Epithelial cell of esophagus (primary cell): ENCODE results near the gene SIGLEC15.
A peak's percentile ranks its signal among the peaks of the same experiment; 100 is the strongest.
"Not testable (repeated sequence)": the region's sequence is repeated elsewhere in the genome, so short reads cannot be mapped to it uniquely, and the experiment has no call there.

Source experiments
- DNase-seq: peaks from one replicate; pipeline ENCODE4 v3.0.0; 2010; ENCODE audit warnings: low read depth
- H3K4me3 ChIP-seq: 2 replicates; pipeline ENCODE4 v1.5.1; 2011; ENCODE audit warnings: mild to moderate bottlenecking, low read length, control low read depth
- TF ChIP-seq, protein P1 (sequence below): IDR thresholded peaks from 2 replicates; pipeline ENCODE4 v1.5.1; 2011; ENCODE audit warnings: low read depth, mild to moderate bottlenecking, low read length, control low read depth, inconsistent platforms; ENCODE audit not compliant: insufficient read depth; ENCODE audit errors: missing control alignments

Gene SIGLEC15

DNA sequence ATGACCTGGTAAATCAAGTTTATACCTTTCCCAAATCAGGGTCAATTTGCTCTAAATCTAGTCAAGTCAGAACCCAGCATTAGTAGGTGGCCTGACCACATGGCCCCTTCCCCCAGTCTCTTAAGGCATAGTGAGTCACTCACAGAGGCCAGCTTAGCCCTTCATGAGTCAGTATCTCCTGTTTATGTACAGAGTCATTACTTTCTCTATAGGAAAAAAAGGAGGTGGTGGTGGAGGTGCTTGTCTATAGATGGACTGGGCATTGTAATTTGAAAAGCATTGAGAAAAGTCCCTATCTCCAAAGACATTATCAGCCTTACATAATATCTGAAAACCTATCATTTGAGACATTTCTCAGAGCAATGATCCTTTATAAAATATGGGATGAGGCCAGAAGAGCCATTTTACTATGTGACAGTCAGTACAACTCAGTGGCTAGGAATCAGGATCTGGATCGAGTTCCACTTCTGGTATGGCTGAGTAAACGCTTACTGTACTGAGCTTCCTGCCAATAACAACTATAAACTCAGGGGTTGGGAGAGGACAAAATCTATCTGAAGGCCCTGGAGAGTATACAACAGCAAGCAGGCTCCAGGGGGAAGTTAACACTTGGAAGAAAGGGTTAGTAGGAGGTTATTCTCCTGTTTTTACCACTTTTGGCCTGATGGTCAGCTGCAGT is 22.5 kb upstream of the SIGLEC15 start:
- H3K4me3 ChIP-seq: no peak overlapping the region
- TF ChIP-seq, protein P1, sequence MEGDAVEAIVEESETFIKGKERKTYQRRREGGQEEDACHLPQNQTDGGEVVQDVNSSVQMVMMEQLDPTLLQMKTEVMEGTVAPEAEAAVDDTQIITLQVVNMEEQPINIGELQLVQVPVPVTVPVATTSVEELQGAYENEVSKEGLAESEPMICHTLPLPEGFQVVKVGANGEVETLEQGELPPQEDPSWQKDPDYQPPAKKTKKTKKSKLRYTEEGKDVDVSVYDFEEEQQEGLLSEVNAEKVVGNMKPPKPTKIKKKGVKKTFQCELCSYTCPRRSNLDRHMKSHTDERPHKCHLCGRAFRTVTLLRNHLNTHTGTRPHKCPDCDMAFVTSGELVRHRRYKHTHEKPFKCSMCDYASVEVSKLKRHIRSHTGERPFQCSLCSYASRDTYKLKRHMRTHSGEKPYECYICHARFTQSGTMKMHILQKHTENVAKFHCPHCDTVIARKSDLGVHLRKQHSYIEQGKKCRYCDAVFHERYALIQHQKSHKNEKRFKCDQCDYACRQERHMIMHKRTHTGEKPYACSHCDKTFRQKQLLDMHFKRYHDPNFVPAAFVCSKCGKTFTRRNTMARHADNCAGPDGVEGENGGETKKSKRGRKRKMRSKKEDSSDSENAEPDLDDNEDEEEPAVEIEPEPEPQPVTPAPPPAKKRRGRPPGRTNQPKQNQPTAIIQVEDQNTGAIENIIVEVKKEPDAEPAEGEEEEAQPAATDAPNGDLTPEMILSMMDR: no peak
- peak; percentile 98 for DNase-seq

DNA sequence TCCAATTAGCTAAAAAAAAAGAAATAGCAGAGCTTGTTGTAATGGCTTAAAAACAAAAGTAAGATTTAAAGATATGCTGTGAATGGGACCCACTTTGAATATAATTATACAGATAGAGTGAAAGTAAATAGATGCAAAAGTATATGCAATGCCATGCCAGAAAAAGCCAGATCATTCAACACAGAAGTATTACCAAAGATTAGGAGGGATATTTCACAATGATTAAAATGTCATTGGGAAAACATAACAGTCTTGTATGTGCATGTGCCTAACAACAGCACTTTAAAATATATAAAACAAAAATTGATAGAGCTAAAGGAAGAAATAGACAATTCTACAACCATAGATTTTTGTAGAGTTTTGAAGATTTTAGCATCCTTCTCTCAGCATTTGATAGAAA is 19.9 kb upstream of the SIGLEC15 start:
- H3K4me3 ChIP-seq: no peak overlapping the region
- peak; percentile 57 for DNase-seq
- TF ChIP-seq, protein P1: no peak

DNA sequence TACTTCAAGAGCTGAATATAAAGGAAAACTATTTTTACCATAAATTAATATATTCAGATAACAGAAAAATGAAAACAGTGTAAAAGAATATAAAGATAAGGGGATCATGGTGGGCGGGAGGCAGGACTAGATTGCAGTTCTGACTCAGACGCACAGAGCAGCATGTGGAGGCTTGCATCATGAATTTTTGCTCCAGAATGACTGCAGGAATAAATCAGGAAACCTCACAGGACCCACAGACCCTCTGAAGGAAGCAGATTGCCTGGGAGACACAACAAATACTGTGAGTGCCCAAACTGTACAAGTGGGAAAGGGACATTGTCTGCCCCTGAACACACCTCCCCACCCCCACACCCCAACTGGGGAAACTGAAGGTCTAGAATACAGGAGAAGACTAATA is 19.2 kb upstream of the SIGLEC15 start:
- no peak overlapping the region for H3K4me3 ChIP-seq
- TF ChIP-seq, protein P1: no peak
- peak; percentile 74 for DNase-seq

DNA sequence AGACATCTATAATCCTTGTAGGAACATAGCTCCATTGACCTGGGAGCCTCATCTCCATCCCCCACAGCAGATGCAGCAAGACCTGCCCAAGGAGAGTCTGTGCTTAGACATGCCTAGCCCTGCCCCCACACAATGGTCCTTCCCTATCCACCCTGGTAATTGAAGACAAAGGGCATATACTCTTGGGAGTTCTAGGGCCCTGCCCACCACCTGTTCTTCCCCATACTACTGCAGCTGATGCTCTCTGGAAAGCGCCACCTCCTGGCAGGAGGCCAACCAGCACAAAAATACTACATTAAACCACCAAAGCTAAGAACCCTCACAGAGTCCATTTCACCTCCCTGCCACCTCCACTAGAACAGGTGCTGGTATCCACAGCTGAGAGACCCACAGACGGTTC is 18.3 kb upstream of the SIGLEC15 start:
- TF ChIP-seq, protein P1: peak; percentile 32
- not testable (repeated sequence) for H3K4me3 ChIP-seq
- DNase-seq: peak; percentile 81

DNA sequence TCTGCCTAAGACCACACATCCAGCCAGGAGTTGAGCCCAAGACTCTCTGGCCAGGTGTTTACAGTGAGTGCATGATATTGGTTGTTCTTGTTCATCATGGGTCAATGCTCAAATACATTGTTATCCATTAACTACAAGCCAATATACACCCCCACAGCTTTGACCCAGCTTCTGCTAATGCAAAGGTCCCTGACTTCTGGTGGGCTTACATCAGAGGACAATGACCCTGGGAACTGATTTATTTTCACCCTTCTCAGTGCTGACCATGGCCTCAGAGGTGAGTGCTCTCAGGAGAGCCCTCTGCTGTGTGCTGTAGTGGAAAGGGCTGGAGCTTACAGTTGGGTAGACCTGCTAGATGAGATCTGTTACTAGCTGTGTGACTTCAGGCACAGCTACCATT is 10.7 kb upstream of the SIGLEC15 start:
- not testable (repeated sequence) for DNase-seq, H3K4me3 ChIP-seq

DNA sequence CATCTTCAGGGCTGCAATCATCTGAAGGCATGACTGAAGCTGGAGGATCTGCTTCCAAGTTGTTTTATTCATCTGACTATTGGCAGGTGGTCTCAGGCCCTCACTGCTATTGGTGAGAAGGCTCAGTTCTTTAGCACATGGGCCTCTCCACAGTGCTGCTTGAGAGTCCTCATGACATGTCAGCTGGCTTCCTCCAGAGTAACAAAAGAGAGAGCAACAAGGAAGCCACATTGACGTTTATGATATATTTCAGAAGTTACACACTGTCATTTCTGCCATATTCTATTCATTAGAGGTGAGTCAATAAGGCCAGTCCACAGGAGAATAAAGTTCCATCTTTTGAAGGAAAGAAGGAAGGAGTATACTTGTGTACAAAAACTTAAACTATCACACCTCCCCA is 7.9 kb upstream of the SIGLEC15 start:
- DNase-seq: no peak
- TF ChIP-seq, protein P1: no peak
- no peak overlapping the region for H3K4me3 ChIP-seq

DNA sequence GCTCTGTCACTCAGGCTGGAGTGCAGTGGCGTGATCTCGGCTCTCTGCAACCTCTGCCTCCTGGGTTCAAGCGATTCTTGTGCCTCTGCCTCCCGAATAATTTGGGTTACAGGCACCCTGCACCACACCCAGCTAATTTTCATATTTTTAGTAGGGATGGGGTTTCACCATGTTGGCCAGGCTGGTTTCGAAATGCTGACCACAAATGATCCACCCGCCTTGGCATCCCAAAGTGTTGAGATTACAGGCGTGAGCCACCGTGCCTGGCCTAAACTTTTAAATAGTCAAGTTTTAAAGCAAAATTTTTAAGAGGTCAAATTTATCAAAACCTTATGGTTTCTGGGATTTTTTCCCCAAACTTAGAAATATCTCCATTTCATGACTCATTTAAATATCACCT is 6.7 kb upstream of the SIGLEC15 start:
- not testable (repeated sequence) for DNase-seq, H3K4me3 ChIP-seq

DNA sequence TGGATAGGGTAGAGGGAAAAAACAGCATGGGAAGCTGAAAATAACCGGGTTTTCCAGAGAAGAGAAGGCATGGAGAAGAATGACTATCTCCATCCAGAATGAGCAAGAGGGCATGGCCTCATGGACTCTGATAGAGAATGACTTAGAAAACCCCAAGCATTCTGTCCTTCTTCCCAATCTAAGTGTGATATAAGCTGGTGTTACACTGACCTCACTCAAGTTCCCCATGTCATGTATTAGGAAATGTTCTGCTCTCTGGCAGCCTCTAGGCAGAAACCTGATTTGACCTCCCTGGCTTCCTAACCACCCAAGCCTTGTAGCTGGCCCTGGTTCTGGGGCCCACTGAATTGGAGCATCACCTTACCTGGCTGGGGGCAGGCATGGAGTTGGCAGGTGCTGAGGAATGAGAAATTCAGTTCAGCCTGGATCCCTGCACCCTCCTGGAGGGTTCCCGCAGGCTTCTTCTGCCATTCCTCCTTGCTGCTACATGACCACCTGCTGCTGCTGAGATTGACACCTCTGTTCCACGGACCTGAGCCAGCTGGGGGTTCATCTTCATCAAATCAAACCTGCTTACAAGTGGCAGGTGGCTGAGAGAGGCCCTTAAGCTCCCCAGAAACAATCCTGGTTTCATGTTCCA is 5.2 kb upstream of the SIGLEC15 start:
- TF ChIP-seq, protein P1: no peak
- no peak overlapping the region for H3K4me3 ChIP-seq
- no peak for DNase-seq
